Activated CD8-positive, alpha-beta memory T cell treated with anti-CD3 and anti-CD28 coated beads, Interleukin-2, amount 50 U/mL, for 24 hours (primary cell): ENCODE results near the gene ZNF493.
A peak's percentile ranks its signal among the peaks of the same experiment; 100 is the strongest.

Source experiments
- DNase-seq: peaks from one replicate; pipeline ENCODE4 v3.0.0-alpha.2; 2020; ENCODE audit errors: extremely low read depth

ZNF493 gene

DNA sequence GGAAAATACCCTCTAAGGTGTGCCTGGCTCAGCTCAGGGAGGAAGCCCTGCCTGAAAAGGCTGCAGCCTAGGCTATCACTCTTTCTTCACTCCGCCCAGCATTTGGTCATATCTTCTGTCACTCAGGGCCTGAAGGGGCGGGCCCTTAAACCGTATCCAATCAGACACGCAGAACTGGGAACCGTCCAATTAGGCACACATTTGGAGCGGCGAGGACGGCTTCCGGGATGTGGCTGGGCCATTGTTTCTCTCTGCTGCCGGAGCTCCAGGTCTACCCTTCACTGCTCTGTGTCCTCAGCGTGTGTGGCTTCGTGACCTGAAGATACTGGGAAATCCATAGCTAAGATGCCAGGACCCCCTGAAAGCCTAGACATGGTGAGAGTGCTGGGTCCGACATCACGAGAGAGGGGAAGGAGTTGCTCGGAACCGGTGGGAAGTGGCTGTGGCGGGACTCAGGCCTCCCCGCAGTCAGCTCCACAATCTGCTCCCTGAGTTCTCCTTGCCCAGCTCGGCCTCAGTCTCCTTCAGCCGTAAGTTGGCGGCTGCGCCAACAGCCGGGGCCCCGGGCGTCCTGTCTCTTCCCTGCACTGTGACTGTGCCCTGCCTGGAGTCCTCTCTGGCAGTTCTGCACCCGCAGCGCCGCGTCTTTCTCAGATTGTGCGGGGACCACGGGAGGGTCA is at the start of gene ZNF493:
Gene ZNF493 (plus strand): TSS at position 241 of the 680 bp plus-strand sequence. CDS start 105 bp downstream, at position 346.
- peak; percentile 85 for DNase-seq

DNA sequence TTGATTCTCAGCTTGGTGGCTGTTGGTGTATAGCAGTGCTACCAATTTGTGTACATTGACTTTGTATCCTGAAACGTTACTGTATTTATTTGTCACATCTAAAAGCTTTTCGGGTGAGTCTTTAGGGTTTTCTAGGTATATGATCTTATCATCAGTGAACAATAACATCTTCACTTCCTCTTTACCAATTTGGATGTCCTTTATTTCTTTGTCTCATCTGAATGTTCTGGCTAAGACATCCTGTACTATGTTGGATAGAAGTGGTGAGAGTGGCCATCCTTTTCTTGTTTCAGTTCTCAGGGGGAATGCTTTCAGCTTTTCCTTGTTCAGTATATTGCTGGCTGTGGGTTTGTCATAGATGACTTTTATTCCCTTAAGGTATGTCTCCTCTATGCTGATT is 44.1 kb upstream of the ZNF493 start:
- no peak for DNase-seq

DNA sequence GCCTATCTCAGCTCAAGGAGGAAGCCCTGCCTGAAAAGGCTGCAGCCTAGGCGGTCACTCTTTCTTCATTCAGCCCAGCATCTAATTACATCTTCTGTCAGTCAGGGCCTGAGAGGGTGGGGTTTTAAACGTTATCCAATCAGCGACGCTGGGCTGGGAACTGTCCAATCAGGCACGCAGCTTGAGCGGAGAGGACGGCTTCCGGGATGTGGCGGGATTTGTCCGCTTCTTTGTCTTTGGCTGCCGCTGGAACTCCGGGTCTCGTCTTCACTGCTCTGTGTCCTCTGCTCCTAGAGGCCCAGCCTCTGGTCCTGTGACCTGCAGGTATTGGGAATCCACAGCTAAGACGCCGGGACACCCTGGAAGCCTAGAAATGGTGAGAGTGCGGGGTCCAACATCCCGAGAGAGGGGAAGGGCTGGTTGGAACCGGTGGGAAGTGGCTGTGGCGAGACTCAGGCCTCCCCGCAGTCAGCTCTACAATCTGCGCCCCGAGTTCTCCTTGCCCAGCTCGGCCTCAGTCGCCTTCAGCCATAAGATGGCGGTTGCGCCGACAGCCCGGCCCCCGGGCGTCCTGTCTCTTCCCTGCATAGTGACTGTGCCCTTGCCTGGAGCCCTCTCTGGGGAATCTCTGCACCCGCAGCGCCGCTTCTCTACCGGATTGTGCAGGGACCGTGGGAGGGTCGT is 38.0 kb upstream of the ZNF493 start, which contains the start of gene ZNF738:
Gene ZNF738 (plus strand): TSS at position 233 of the 684 bp plus-strand sequence. CDS start 141 bp downstream, at position 374.
- DNase-seq: peak; percentile 64

GRCh38 chr19:21362291-21362690 is 34.6 kb upstream of the ZNF493 start:
- no peak for DNase-seq

- DNase-seq: no peak
These were observed 12.9 kb upstream of the ZNF493 start for GRCh38 chr19:21383980-21384582.

- no peak for DNase-seq
These were observed 812 bp upstream of the ZNF493 start for GRCh38 chr19:21396121-21396520.

GRCh38 chr19:21398851-21399250 is 1.9 kb downstream of the ZNF493 start:
- no peak for DNase-seq

DNA sequence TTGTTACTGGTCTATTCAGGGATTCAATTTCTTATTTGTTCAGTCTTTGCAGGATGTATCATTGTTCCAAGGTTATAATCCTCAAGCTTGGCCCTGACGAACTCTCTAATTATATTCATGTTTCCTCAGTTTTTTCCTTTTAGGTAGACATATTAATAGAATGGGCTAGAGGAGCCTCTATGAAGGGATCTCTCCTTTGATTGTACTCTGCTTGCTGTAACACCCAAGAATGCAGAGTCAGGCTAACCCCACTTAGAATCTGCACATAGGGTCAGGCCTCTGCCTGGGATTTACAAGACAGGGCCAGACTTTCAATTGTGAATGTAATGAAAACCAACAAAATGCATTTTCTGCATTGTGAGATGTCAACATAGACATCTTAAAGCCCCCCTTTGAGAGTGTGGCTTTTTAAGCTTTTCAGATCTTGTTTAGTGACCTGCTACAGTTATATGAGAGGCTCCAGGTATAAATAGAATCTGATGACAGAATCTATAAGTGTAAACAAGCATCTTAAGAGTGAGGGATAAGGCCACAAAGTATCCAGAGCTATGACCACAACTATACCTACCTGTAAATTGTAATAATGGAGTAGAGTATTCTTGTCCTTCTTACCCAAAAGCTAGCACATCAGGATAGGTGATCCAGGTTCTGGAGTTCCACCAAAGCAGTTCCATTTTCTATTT is 5.5 kb downstream of the ZNF493 start:
- no peak for DNase-seq

- DNase-seq: no peak
These were observed 13.2 kb downstream of the ZNF493 start for GRCh38 chr19:21410166-21410565.

- no peak for DNase-seq
These were observed 25.3 kb downstream of the ZNF493 start for GRCh38 chr19:21422244-21422643.

GRCh38 chr19:21423057-21424041 is 26.4 kb downstream of the ZNF493 start:
- no peak for DNase-seq

GRCh38 chr19:21430675-21431074 is 33.7 kb downstream of the ZNF493 start:
- no peak for DNase-seq

- DNase-seq: no peak
These were observed 35.7 kb downstream of the ZNF493 start for GRCh38 chr19:21432590-21432989.

DNA sequence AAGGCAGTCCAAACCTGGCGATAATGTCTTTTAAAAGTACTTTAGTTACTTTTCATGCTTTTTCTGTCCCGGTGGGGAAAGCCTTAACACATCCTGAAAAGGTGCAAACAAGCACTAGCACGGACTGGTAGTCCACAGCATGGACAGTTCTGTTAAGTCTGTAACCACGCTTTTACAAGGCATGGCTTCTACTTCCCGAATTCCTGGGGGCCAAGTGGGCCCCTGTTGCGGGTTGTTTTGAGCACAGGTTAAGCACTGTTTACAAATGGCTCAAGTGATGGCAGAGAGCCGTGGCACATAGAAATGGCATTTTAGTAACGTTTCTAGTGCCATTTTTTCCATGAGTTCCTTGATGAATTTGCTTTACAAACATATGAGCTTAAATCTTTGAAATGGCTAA is 37.6 kb downstream of the ZNF493 start:
- no peak for DNase-seq

DNA sequence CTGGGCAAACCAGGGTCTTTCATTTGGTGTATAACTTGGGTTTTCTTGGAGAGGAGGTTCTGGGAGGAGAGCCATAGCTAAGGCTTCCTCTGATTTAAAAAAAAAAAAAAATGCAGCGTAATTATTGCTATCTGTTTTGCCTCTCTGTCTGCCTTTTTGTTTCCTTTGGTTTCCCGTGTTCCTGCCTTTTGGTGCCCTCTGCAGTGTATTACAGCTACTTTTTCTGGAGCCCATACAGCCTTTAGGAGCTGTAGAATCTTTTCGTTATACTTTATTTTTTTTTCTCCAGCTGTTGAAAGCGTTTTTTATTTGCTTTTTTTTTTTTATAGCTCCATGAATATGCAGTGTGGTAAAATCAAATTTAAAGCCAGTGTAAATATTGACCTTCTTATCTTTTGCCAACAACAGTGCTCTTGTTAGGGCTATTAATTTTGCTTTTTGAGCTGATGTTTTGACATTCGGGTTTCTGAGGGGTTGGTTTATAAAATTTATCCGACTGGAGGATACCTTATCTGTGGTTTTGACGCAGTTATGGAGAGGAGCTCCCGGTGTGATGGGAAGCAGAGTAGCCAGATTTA is 38.1 kb downstream of the ZNF493 start:
- no peak for DNase-seq

DNA sequence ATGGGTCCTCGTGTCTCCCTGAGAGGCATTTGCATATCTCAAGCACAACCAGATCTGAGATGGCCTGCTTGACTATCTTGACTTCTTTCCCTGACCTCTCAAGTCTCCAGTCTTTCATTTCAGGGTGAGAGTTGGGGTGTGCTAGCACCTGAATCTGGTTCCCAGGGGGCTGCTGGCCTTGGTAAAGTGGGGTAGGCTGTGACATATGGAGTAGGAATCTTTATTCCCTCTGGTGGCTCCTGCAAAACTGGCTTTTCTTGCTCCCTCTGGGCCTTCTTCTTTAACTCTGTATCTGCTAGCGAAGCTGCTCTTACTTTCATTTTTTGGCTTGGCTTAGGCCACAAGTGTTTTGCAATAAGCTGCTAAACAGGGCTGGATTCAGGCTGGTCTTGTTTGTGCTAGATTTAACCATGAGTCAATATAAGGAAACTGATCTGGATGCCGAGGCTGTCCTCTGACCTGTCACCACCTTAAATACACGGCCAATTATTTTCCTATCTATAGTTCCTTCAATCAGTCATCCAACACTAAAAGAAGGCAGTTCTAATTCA is 42.3 kb downstream of the ZNF493 start:
- no peak for DNase-seq

GRCh38 chr19:21440321-21440720 is 43.4 kb downstream of the ZNF493 start:
- no peak for DNase-seq

- DNase-seq: no peak
These were observed 54.3 kb downstream of the ZNF493 start for GRCh38 chr19:21451187-21451586.

GRCh38 chr19:21454901-21455300 is 58.0 kb downstream of the ZNF493 start:
- no peak for DNase-seq

GRCh38 chr19:21460686-21461085 is 63.8 kb downstream of the ZNF493 start:
- no peak for DNase-seq
